Activated CD4-positive, CD25-positive, alpha-beta regulatory T cell (primary cell): ENCODE results near the gene BCAN.
"Not testable (repeated sequence)": the region's sequence is repeated elsewhere in the genome, so short reads cannot be mapped to it uniquely, and the experiment has no call there.

Experiments used
- DNase-seq, 4 experiments: peaks; one replicate each; lab custom pipeline; 2025; lab: John Stamatoyannopoulos, UW

BCAN gene

GRCh38 chr1:156615946-156616345, 26.0 kb upstream of the BCAN start:
- no peak for DNase-seq

- DNase-seq, result no peak
Observed at GRCh38 chr1:156616463-156616862, 25.5 kb upstream of the BCAN start.

GRCh38 chr1:156618853-156619581, 22.9 kb upstream of the BCAN start, which contains the start of gene HAPLN2:
HAPLN2 (plus strand) TSS chr1:156619415; CDS start chr1:156623491, 4,076 bp downstream.
- DNase-seq, result peak in 1 of 4 experiments; percentile 17

- DNase-seq, result no peak
Observed at GRCh38 chr1:156619582-156619955, 22.3 kb upstream of the BCAN start.

GRCh38 chr1:156622581-156623297, 19.2 kb upstream of the BCAN start:
- DNase-seq, result no peak

- DNase-seq, result no peak
Observed at GRCh38 chr1:156623946-156624813, 17.7 kb upstream of the BCAN start.

- DNase-seq, result no peak
Observed at GRCh38 chr1:156624814-156625435, 17.0 kb upstream of the BCAN start.

- peak; percentile 43 to 68 (median 53) for DNase-seq
Observed at GRCh38 chr1:156625436-156626078, 16.4 kb upstream of the BCAN start.

GRCh38 chr1:156626079-156626438, 15.9 kb upstream of the BCAN start:
- DNase-seq, result no peak

- DNase-seq, result no peak
Observed at GRCh38 chr1:156627313-156627880, 14.5 kb upstream of the BCAN start.

- no peak for DNase-seq
Observed at GRCh38 chr1:156629823-156630449, 12.0 kb upstream of the BCAN start.

- not testable (repeated sequence) for DNase-seq
Observed at GRCh38 chr1:156631152-156631551, 10.8 kb upstream of the BCAN start.

- DNase-seq, result no peak
Observed at GRCh38 chr1:156632355-156632754, 9.6 kb upstream of the BCAN start.

- no peak for DNase-seq
Observed at GRCh38 chr1:156638189-156638985, 3.5 kb upstream of the BCAN start.

GRCh38 chr1:156639601-156640101, 2.3 kb upstream of the BCAN start:
- DNase-seq, result no peak

- DNase-seq, result no peak
Observed at GRCh38 chr1:156640842-156641706, 843 bp upstream of the BCAN start.

GRCh38 chr1:156642265-156643048, 540 bp downstream of the BCAN start:
- no peak for DNase-seq
